GM12878 (cell line): Measurements from ENCODE around the gene SNRNP25. TPM values are rescaled to one million over a fixed set of nuclear protein-coding genes. Genes with fewer than 3 reads are reported as not detected.

Experiments used
- ATAC-seq: fragments of 200-7000 bp; cut with Tn5 transposase; 3 replicates; pipeline ENCODE4 v1.9.1; 2020; ENCODE audit warnings: mild to moderate bottlenecking, moderate library complexity
- BruUV-seq: library from RNA; stranded (reverse); fragments of 400-500 nt; replicated peaks from 2 replicates; lab custom pipeline; 2021; lab: Mats Ljungman, UMichigan
- CTCF ChIA-PET: fragments of 300-600 bp; sonication (Branson Sonifier 250); formaldehyde crosslinking; extraction: SDS; loops from one replicate; lab custom pipeline; 2021; ENCODE audit warnings: inconsistent platforms; lab: Yijun Ruan, JAX
- POLR2A ChIA-PET: fragments of 350-600 bp; formaldehyde crosslinking; extraction: SDS; loops from one replicate; lab custom pipeline; 2021; ENCODE audit warnings: inconsistent platforms; lab: Charles Lee
- RAD21 ChIA-PET: fragments of 300-600 bp; sonication (Branson Sonifier 250); formaldehyde crosslinking; loops from one replicate; lab custom pipeline; 2023; ENCODE audit warnings: antibody characterized with exemption; ENCODE audit not compliant: unreplicated experiment; lab: Charles Lee
- SMC1A ChIA-PET: fragments of 300-600 bp; sonication (Branson Sonifier 250); formaldehyde crosslinking; loops from one replicate; lab custom pipeline; 2023; ENCODE audit not compliant: unreplicated experiment, uncharacterized antibody; lab: Charles Lee
- DNase-seq: peaks from one replicate; pipeline ENCODE4 v3.0.0-alpha.2; 2011; ENCODE audit warnings: low read depth, low spot score
- FAIRE-seq: peaks from 3 replicates; lab custom pipeline; 2011; peaks lifted over from hg19 to GRCh38; lab: Jason Lieb, UNC
- H2AFZ ChIP-seq: 2 replicates; pipeline ENCODE4 v1.6.0; 2011; ENCODE audit warnings: low read depth, low read length, control low read depth; ENCODE audit not compliant: control insufficient read depth
- H3K27ac ChIP-seq: 2 replicates; pipeline ENCODE4 v1.5.1; 2011; ENCODE audit warnings: control low read depth; ENCODE audit not compliant: control insufficient read depth, insufficient read depth
- H3K27me3 ChIP-seq, 2 experiments: replicated peaks in 1 of 2; 2 replicates each; pipeline versions ENCODE4 v1.6.0 to v1.6.1; 2011; ENCODE audit warnings: low read length in 1 of 2; ENCODE audit not compliant: control insufficient read depth in 2 of 2, insufficient read depth in 2 of 2
- H3K36me3 ChIP-seq, 2 experiments: 2 replicates each; pipeline ENCODE4 v1.5.1; 2011; ENCODE audit warnings: low read length in 1 of 2; ENCODE audit not compliant: control insufficient read depth in 2 of 2, insufficient read depth in 2 of 2
- H3K4me1 ChIP-seq: 2 replicates; pipeline ENCODE4 v1.6.1; 2011; ENCODE audit warnings: mild to moderate bottlenecking, low read length, moderate library complexity, mixed read lengths; ENCODE audit not compliant: control insufficient read depth, insufficient read depth
- H3K4me2 ChIP-seq: 2 replicates; pipeline ENCODE4 v1.6.0; 2011; ENCODE audit warnings: control low read depth; ENCODE audit not compliant: control insufficient read depth, insufficient read depth
- H3K4me3 ChIP-seq: fragments of 200-600 bp; sonication (generic); 2 replicates; pipeline ENCODE4 v1.5.1; 2016
- H3K79me2 ChIP-seq: 2 replicates; pipeline ENCODE4 v1.6.0; 2011; ENCODE audit warnings: low read length; ENCODE audit not compliant: control insufficient read depth, insufficient read depth
- H3K9ac ChIP-seq: 2 replicates; pipeline ENCODE4 v1.8.0; 2011; ENCODE audit warnings: low read length, control low read depth, mixed read lengths; ENCODE audit not compliant: control insufficient read depth, insufficient read depth
- H3K9me3 ChIP-seq: replicated peaks from 3 replicates; pipeline ENCODE4 v1.5.1; 2011; ENCODE audit warnings: mild to moderate bottlenecking, low read length; ENCODE audit not compliant: control insufficient read depth, insufficient read depth
- H4K20me1 ChIP-seq: 2 replicates; pipeline ENCODE4 v1.6.0; 2011; ENCODE audit not compliant: control insufficient read depth, insufficient read depth
- ASH2L ChIP-seq: fragments of 300-600, 200-600 bp; sonication (generic); IDR thresholded peaks from 2 replicates; pipeline ENCODE4 v1.6.1; 2017; ENCODE audit warnings: low read depth, mild to moderate bottlenecking, borderline replicate concordance
- BMI1 ChIP-seq: fragments of 450-650 bp; IDR thresholded peaks from 2 replicates; pipeline ENCODE4 v1.6.1; 2016; ENCODE audit warnings: mild to moderate bottlenecking, moderate library complexity, borderline replicate concordance
- CBFB ChIP-seq: IDR thresholded peaks from 2 replicates; pipeline ENCODE4 v1.6.1; 2016; ENCODE audit warnings: antibody characterized with exemption, low read depth
- CHD1 ChIP-seq: IDR thresholded peaks from 2 replicates; pipeline ENCODE4 v1.6.1; 2012; ENCODE audit warnings: low read depth, low read length, improper control_type of control experiment
- CHD4 ChIP-seq: fragments of 200-600 bp; sonication (generic); IDR thresholded peaks from 2 replicates; pipeline ENCODE4 v1.6.1; 2016; ENCODE audit warnings: mild to moderate bottlenecking
- ELK1 ChIP-seq: IDR thresholded peaks from 2 replicates; pipeline ENCODE4 v1.6.1; 2012; ENCODE audit warnings: low read depth, low read length, improper control_type of control experiment
- EZH2 ChIP-seq: IDR thresholded peaks from 2 replicates; pipeline ENCODE4 v1.6.1; 2012; ENCODE audit warnings: low read depth, mild to moderate bottlenecking, control low read depth, inconsistent platforms, low read length, borderline replicate concordance; ENCODE audit not compliant: control insufficient read depth
- FOS ChIP-seq: IDR thresholded peaks from 3 replicates; pipeline ENCODE4 v1.6.1; 2011; ENCODE audit warnings: borderline replicate concordance; ENCODE audit not compliant: insufficient read length; ENCODE audit errors: extremely low read depth
- FOXK2 ChIP-seq: fragments of 450-650 bp; IDR thresholded peaks from 2 replicates; pipeline ENCODE4 v1.6.1; 2017; ENCODE audit warnings: mild to moderate bottlenecking, moderate library complexity
- GABPA ChIP-seq: IDR thresholded peaks from 2 replicates; pipeline ENCODE4 v1.6.1; 2014; ENCODE audit warnings: antibody characterized with exemption, low read depth, mild to moderate bottlenecking, inconsistent platforms
- NBN ChIP-seq: fragments of 450-650 bp; IDR thresholded peaks from 2 replicates; pipeline ENCODE4 v1.6.1; 2016
- PAX8 ChIP-seq: fragments of 450-650 bp; IDR thresholded peaks from 2 replicates; pipeline ENCODE4 v1.6.1; 2017; ENCODE audit warnings: mild to moderate bottlenecking, moderate library complexity
- SMAD5 ChIP-seq: IDR thresholded peaks from 2 replicates; pipeline ENCODE4 v1.6.1; 2016; ENCODE audit warnings: antibody characterized with exemption, low read depth
- SMC3 ChIP-seq: IDR thresholded peaks from 2 replicates; pipeline ENCODE4 v1.6.1; 2011; ENCODE audit warnings: low read length, improper control_type of control experiment, borderline replicate concordance
- SP1 ChIP-seq: IDR thresholded peaks from one replicate; pipeline ENCODE4 v1.6.1; 2011; ENCODE audit warnings: low read depth, low read length
- SUZ12 ChIP-seq: fragments of 200-600 bp; sonication (generic); IDR thresholded peaks from one replicate; pipeline ENCODE4 v1.6.1; 2018; ENCODE audit warnings: antibody characterized with exemption, mild to moderate bottlenecking; ENCODE audit not compliant: unreplicated experiment
- TAF1 ChIP-seq: IDR thresholded peaks from 2 replicates; pipeline ENCODE4 v1.6.1; 2011; ENCODE audit warnings: mild to moderate bottlenecking, low read depth, low read length, borderline replicate concordance
- ZNF274 ChIP-seq: IDR thresholded peaks from one replicate; pipeline ENCODE4 v1.8.0; 2011; ENCODE audit not compliant: insufficient read length, insufficient read depth
- WGBS: methylation state at CpG from one replicate; pipeline ENCODE4 v1.1.6; 2016; ENCODE audit warnings: low lambda C conversion rate; ENCODE audit not compliant: insufficient replicate concordance, insufficient coverage; ENCODE audit errors: missing lambda C conversion rate; 5-methylcytosine and 5-hydroxymethylcytosine counted together
- in situ Hi-C: fragments of 300-500 bp; cut with MboI; formaldehyde crosslinking; loops from 9 replicates; pipeline ENCODE4 v1.14.3; 2018; ENCODE audit warnings: mixed read lengths
- intact Hi-C: fragments of 100-400 bp; cut with micrococcal nuclease; formaldehyde crosslinking; loops from one replicate; pipeline ENCODE4 v1.14.2; 2022; ENCODE audit not compliant: unreplicated experiment
- polyA plus RNA-seq, 11 experiments: library from polyadenylated mRNA; depleted of rRNA in 4 of 11; unstranded in 6 of 11; stranded (reverse) in 5 of 11; fragments of >200 nt; fragmentation: Nextera tagmentation in 4 of 11; fragmentation: Illumina TruSeq in 1 of 11; extraction: Ambion mirVana in 4 of 11; extraction: Trizol in 1 of 11; gene quantifications; 1 replicate in 1 of 11; 2 replicates in 10 of 11; pipeline versions ENCODE4 v1.2.1 to v1.2.3, GENCODE V29; 2011 to 2016; ENCODE audit warnings: inconsistent platforms in 2 of 11, missing spikeins in 2 of 11, low read depth in 1 of 11
- total RNA-seq, 4 experiments: library from RNA; depleted of rRNA in 3 of 4; stranded (reverse); fragments of >200 nt in 3 of 4; fragmentation: Illumina TruSeq in 1 of 4; extraction: Trizol in 1 of 4; gene quantifications; 2 replicates each; pipeline versions ENCODE4 v1.2.1 to v1.2.3, GENCODE V29; 2013 to 2021
- TF ChIP-seq, protein P1 (sequence below): IDR thresholded peaks from 2 replicates; pipeline ENCODE4 v1.6.1; 2011; ENCODE audit warnings: low read depth, low read length, improper control_type of control experiment, borderline replicate concordance

Gene SNRNP25
- total and polyA plus RNA-seq, 10 of the 15 experiments (the other 5 are each of a cell fraction or from before 2014, with no cell fraction given) = 40.9 to 138 (median 67.2) TPM

DNA sequence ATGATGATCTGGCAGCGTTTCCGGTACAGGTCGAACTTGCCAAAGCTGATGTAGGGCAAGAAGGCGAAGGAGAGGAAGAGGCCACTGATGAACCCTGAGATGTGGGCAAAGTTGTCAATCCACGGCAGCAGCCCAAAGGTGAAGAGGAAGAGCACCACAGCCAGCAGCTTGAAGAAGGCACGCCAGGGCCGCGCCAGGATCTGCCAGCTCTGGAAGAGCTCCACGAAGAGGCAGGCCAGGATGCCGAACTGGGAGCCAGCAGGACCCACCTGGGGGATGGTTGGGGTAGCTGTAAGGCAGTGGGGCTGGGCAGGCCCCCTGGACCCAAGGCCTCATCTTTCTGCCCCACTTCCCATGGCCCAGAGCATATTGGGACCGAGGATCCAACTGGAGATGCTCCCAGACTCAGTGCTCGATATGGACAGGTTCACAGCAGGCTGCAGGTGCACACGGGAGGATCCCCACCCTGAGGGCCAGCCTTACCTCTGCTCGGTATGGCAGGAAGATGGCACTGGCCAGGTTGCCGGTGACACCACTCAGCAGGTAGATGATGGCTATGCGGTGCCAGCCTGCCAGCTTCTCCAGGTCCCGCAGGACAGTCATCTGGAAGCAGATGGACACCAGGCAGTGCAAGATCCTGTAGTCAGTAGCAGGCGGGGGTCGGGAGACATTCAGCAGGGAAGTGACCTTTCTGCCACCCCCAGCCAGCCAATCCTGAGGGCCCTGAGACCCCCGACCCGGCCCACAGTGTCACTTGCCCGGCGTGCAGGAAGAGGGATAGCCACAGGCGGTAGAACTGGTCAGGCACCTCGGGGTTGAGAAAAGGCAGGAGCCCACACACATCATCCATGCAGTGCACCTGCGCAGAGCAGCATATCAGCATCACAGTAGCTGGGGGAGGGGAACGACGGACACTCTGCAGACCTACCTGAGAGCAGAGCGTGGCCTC, 5.1 kb downstream of the SNRNP25 start:
- in situ Hi-C loops = no loop called here
- no peak overlapping the region for H3K4me2 ChIP-seq
- intact Hi-C loops = no loop called here
- no peaks in the 10 kb centered on the region for H3K27me3 ChIP-seq
- ChIA-PET POLR2A (no interaction called here), RAD21 (no interaction called here), SMC1A (interaction anchor here (1.3 kb wide), 1 partner anchor 12 kb away, joined by 3 read pairs; no protein-coding TSS in a partner anchor), CTCF (interaction anchor here (1.1 to 4.0 kb wide), 2 partner anchors 38 to 48 kb away, joined by 4 to 16 read pairs; no protein-coding TSS in a partner anchor)
- H3K79me2 ChIP-seq = peaks cover 12% of the 10 kb centered on the region
- no peak overlapping the region for H3K9ac ChIP-seq
- 82% methylated on average over 29 of the region's 29 CpGs for WGBS
- no peak for FAIRE-seq
- H3K9me3 ChIP-seq = no peaks in the 10 kb centered on the region
- H3K4me3 ChIP-seq = no peak overlapping the region
- BruUV-seq = no TSS peak
- ATAC-seq = no peak
- peaks cover 6% of the 10 kb centered on the region in 2 experiments for H3K36me3 ChIP-seq
- H3K4me1 ChIP-seq = no peaks in the 10 kb centered on the region
- DNase-seq = no peak
- H3K27ac ChIP-seq = no peak overlapping the region
- no peaks in the 10 kb centered on the region for H4K20me1 ChIP-seq
- no peak overlapping the region for H2AFZ ChIP-seq
- TF ChIP-seq SMAD5 (no peak), ASH2L (no peak), CHD1 (no peak), TAF1 (no peak), FOXK2 (no peak), EZH2 (no peak), PAX8 (no peak), ELK1 (no peak), SUZ12 (no peak), SMC3 (no peak), FOS (no peak), SP1 (no peak), ZNF274 (no peak), GABPA (no peak), NBN (no peak), BMI1 (no peak), CHD4 (no peak), CBFB (no peak)
- TF ChIP-seq, protein P1, sequence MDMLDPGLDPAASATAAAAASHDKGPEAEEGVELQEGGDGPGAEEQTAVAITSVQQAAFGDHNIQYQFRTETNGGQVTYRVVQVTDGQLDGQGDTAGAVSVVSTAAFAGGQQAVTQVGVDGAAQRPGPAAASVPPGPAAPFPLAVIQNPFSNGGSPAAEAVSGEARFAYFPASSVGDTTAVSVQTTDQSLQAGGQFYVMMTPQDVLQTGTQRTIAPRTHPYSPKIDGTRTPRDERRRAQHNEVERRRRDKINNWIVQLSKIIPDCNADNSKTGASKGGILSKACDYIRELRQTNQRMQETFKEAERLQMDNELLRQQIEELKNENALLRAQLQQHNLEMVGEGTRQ = no peak
